GF-D8 (cell line): ENCODE results near the gene PCAT6.
"Not testable (repeated sequence)": the region's sequence is repeated elsewhere in the genome, so short reads cannot be mapped to it uniquely, and the experiment has no call there.

Source experiments
- DNase-seq: peaks from one replicate; lab custom pipeline; 2025; lab: John Stamatoyannopoulos, UW

The PCAT6 gene

DNA sequence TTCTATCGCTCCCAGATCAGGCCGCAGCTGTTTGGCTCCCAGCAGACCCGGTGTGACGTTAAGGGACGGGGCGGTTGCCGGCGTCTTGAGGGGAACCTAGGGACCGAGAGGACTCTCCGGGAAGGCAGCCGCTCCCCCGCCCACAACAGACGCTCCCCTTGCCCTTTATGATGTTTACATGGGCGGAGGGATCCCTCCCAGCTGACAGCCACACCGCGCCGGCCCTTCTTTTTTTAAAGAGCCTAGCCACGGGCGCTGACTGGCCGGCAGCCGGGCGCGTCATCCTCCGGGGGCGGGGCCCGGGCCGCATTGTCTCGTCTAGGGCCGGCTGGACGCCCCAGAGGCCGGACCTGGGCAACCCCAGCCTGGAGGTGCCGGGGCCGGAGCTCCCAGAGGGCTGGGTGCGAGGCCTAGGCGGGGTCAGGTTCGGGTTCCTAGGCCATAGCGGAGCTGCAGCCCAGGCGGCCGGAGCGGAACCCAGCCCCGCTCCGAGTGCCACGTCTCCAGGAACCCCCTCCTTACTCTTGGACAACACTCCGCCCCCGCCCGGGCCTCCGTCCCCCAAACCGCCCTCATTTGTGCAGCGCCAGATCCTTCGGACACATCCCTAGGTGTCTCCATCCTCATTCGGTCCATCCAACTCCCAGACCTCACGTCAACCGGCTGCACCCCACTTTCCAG, at the start of gene PCAT6:
PCAT6 (plus strand) TSS at position 340 of the 681 bp plus-strand sequence.
- DNase-seq = peak; percentile 70

DNA sequence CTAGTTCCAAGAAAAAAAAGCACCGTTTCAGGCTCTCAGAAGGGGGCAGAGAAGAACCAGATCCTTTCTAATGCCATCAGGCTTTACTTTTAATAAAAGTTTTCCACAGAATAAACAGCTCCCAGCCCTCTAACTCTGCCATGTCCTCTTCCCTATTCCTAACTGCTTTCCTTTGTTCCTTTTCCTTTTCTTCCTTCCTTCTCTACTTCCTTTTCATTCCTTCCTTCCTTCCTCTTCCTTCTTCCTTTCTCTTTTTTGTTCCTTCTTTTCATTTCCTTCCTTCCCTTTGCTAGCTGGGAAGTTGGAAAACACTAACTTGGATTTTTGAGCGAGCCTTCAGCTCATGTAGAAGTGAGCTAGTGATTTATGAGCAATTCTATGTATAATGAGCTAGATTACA, 48.7 kb upstream of the PCAT6 start:
- no peak for DNase-seq

DNA sequence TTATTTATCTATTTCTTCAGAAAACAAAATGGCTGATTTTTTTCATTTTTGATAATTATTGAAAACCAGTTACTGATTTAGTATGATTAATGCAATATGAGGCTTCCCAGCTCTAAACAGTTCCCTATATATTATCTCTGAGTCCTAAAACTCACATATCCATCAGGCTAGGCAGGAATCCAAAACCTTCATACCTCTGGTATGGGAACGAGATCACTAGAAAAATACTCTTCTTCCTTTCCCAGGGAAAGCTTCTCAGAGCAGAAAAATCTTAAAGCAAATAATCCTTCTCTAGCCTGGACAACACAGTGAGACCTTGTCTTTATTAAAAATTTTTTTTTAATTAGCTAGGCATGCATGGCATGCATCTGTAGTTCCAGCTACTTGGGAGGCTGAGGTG, 45.0 kb upstream of the PCAT6 start:
- DNase-seq = no peak

DNA sequence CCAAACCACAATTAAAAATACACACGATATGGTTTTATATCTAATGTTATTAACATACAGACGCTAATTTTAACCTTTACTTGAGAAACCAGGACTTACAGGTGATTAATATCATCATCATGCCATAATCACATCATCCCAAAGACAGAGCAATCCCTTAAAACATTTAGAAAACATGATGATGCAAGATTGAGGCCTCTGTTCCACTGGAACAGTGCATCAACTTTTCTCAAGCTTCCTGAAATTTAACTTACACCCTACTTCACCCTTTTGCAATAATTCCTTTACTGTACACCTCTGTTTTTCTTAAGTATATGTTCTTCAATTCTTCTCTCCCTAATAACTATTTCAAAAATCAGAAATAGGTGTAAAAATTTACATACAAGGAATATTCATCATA, 40.6 kb upstream of the PCAT6 start:
- no peak for DNase-seq

DNA sequence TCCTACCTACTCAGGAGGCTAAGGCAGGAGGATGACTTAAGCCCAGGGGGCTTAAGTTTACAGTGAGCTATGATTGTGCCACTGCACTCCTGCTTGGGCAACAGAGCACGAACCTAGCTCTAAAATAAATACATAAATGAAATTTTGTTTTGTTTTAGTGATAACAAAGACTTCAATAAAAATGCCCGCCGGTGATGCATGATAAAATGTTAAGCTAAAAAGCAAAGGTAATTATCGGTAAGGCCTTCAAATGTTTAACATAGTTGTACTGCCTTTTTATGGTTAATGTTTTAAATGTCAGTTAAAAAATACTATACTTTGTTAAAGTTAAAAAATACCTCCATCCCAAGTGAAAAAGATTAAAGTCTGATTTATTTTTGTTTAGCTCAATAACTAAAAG, 29.6 kb upstream of the PCAT6 start:
- no peak for DNase-seq

DNA sequence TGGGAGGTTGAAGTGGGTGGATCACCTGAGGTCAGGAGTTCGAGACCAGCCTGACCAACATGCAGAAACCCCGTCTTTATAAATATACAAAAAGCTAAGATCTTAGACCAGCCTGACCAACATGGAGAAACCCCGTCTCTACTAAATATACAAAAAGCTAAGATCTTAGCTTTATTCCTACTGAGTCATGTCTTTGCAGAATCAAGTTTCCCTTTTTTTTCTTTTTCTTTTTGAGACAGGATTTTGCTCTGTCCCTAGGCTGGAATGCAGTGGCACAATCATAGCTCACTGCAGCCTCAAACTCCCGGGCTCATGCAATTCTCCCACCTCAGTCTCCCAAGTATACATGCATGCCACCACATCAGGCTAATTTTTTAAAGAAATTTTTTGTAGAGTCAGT, 23.9 kb upstream of the PCAT6 start:
- no peak for DNase-seq

DNA sequence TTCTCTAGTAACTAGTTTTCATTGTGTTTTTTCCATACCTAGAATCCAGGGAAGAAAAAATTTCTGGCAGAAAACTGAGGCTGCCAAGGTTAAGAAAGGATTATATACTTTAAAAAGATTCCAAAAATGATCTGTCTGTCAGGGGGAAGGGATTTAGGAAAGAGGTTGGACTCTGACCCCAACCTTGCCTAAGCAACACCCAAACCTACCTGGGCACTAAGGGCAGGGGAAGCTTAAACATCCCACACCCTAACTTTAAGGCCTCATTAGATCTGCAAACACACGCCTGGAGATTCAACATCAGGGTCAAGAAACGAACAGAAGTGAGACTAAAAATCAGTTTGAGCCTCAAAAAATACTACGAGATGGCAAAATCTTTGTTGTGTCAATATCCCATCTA, 22.0 kb upstream of the PCAT6 start:
- no peak for DNase-seq

DNA sequence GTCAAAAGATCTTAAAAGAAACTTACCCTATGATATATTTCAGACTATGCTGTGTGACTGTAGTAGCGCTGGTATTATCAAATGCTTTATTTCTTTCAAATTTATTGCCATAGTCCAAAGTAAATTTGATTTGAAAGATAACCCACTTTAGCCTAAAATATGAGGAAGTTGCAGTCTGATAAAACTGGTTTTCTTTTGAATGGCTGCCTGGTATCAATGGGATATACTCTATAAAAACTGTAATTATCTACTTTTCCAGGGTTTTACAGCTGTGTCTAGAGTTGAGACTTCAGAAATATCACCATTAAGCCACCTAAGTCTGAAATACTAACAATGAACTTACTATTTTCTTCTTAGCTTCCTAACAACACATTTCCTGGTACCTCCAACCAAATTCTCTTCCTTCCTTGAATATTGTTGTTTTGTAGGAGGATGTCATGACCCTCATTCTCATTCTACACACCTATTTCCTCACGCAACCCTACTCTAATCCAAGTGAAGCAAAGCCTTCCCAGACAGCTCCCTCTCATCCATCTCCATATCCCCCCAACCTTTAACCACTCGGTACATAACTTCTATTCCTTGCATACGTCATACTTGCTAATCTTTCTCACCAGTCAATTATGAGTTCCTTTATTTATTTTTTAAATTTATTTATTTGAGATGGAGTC, 19.5 kb upstream of the PCAT6 start:
- DNase-seq = no peak

DNA sequence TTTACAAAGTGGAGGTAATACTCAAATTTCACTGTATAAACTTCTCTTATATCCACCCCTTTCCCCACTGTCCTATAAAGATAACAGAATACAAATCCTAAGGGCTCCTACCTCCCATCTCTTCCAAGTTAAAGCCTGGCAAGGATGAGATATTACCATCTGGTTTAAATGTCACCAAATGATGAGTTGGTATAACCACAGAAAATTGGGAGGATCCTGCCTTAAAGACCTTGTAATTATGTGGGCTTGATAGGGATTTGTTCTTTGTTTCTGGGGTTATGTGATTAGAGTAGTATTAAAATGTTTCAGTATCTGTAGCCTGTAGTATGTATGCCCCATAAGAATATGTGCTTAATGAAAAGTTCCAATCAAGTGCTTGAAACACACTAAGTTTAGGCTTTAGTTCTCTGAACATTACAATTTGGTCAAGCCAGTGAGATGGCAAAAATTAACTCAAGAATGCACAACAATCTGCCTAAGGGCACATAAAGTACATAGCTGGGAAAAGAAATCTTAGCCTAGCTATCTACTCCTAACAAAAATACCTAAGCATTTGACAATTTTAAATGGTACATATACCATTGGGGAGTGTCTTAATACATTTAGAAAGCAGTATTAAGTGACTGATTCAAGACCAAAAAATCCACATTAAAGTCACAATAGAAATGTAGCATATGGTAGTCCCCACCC, 16.6 kb upstream of the PCAT6 start:
- DNase-seq = no peak

DNA sequence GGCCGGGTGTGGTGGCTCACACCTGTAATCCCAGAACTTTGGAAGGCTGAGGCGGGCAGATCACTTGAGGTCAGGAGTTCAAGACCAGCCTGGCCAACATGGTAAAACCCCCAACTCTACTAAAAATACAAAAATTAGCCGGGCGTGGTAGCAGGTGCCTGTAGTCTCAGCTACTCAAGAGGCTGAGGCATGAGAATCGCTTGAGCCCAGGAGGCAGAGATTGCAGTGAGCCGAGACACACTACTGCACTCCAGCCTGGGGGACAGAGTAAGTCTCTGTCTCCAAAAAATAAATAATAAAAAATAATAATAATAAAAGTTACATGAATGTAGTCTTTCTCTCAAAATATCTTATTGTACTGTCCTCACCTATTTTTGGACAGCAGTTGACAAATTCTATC, 15.8 kb upstream of the PCAT6 start:
- not testable (repeated sequence) for DNase-seq

DNA sequence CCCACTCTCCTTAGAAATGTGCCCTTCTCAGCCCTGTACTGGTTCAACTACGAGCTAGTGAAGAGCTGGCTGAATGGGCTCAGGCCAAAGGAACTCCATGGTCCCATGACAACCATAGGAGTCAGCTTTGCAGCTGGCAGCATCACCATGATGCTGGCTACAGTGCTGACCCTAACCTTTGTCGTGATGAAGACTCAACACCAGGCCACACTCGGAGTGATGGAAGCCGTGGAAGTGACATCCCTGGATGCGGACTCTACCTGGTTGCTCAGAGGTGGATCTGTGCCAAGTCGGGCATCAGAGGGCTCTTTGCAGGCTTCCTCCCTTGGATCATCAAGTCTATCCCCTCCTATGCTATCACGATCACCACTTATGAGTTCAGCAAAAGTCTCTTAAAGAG, 14.1 kb upstream of the PCAT6 start:
- no peak for DNase-seq

DNA sequence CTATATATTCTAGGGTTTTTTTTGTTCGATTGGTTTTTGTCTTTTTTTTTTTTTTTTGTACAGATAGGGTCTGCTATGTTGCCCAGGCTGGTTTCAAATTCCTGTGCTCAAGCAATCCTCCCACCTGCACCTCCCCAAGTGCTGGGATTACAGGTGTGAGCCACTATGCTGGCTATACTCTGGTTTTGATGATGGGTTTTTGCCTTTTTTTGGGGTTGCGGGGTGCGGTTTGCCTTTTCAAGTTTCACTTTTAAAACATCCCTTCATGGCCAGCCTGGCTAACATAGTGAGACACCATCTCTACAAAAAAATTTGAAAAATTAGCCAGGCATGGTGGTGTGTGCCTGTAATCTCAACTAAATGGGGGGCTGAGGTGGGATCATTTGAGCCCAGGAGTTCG, 12.5 kb upstream of the PCAT6 start:
- DNase-seq = no peak

DNA sequence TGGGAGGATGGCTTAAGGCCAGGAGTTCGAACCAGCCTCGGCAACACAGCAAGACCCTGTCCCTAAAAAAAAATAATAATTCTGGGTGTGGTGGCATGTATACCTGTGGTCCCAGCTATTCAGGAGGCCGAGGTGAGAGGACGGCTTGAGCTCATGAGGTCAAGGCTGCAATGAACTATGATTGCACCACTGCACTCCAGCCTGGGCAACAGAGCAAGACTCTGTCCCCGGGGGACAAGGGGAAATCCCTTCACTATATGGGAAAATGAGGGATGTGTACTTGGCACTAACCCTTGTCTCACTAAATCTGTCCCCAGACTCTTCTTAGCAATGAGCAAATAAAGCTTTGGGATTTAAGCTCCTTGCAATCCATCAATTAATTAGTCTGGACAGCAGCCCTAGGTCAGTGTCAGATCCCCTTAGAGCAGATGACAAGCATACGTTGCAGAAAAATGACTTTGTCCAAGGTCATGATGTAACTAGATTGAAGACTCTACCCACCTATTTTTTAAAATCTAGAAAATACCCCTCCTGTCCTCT, 11.9 kb upstream of the PCAT6 start:
- DNase-seq = no peak

DNA sequence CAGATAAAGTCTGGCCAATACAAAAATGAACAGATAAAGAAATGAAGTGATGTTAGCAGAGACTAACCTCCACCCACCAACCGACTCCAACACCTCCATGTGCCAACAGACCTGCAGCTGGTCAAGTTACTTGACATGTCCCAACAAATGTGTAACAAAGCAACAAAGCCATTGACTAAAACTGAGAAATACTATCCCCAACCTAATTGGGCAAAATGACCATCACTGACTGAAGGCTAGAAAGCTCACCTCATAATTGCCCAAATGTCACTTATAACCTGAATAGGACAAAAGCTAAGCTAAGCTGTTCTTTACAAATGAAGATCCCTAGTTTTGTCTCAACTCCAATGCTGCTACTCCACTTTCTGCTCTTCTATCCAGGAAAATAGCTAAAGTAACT, 10.0 kb upstream of the PCAT6 start:
- no peak for DNase-seq

DNA sequence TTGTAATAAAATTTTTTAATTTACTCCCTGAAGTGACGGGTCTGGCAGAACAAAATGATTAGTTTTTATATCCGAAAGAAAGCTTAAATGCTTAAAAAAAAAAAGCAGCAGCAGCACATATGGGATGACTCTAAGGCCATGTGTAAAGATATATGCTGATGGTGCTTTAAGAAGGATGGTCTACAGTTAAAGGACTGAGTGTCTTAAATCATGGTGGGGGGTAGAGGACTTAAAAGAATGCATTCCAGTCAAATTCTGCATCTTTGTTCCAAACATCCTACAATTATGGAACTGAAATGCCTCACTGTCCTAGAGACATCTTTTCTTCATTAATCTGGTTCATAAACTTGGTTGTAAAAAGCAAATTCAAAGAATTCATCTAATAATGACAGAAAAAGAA, 9.6 kb upstream of the PCAT6 start:
- DNase-seq = no peak

DNA sequence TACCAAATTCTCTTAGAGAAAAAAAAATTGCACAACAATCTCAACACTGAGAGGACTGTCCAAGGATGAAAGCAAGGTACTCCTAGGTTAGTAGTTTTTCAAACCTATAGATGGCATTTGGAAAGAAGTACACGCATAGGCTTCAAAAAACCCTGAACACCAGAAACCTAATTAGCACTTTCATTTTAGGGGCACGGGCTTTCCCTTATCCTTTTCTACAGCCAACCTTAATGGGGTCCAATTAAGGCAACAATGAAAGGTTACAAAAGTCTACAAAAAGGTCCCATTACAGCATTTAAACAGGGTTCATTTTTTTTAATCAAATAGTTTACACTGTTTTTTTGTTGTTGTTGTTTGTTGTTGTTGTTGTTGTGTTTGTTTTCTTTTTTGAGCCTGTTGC, 8.7 kb upstream of the PCAT6 start:
- no peak for DNase-seq

DNA sequence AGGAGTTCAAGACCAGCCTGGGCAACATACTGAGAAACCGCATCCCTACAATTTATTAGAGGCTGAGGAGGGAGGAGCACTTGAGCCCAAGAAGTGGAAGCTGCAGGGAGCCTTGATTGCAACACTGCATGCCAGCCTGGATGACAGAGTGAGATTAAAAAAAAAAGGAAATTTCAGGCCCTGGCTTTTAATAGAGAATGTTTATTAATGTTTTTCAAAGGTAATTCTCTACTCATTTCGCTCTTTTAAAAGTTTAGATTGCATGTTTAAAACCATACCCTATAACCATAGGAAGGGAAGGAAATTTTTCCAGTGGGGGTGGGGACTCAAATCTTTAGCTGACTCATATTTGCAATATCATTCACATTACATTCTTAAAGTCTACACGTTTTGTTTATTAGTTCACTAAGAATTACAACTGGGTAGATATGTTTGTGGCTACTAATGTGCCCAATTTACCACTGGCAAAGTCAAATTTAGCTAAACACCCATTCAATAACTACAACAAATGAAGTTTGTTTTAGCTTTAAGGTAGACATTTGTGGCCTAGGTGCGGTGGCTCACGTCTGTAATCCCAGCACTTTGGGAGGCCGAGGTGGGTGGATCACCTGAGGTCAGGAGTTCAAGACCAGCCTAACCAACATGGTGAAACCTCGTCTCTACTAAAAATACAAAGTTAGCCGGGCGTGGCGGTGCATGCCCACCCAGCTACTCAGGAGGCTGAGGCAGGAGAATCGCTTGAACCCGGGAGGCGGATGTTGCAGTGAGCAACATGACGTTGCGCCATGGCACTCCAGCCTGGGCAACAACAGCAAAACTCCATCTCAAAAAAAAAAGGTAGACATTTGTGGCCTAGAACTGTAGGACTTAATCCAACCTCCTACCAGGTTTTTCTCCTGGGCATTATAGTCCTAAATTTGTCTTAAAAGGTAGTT, 7.5 kb upstream of the PCAT6 start:
- DNase-seq = peak; percentile 30

DNA sequence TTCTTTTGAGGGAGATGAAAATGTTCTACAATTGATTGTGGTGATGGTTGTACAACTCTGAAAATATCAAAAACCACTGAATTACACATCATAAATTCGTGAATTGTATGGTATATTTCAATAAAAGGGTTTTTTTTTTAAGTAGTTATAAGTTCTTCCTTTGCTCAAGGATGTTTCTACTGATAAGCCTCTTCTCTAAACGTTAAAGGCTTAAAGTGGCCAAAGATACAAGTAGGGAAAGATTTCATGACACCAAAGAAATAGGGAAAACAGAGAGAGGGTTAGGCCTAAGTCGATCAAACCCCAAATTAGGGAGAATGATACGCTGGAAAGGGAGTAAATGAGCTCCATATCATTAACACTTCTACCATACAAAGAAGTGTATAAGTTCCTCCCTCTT, 6.6 kb upstream of the PCAT6 start:
- no peak for DNase-seq

DNA sequence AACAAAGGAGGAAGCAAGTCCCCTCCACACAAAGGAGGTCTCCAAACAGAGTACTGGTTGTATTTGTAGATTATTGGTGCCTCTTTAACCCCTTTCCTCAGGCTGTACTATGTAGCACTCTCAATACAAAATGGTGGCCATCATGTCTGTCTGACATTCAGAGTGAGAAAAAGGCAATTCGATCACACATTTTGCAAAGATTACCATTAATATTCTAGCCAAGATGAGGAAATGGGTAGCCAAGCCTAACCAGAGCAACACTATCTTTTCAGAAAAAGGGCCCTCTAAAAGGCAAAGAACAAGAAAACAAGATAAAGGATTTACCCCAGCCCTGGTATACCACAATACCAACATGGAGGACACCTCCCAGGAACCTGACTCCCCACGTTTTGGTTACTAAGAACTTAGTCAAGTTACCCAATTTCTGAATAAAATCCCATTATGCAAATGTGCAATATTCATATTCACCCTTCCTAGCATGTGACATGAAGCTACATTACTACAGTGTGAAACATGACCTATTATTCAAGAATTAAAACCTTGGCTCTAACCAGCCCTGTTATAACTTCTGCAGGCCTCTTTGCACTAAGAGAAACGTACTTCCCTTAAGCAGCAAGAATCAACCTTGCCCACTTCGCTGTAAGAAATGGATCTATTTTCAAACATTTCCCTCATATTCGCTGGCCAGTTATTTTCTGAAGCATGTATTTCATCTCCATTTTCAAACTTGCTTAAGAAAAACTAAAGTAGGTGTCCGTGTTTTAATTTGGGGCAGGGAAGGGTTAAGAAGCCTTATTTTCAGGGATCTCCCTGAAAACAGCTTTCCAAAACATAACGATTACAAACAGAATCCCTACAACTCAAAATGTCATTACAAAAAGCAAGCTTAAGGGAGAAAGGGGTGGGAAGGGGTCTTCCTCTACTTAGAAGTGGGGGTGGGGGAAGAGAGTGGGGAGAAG, 4.6 kb upstream of the PCAT6 start:
- DNase-seq = peak; percentile 18

DNA sequence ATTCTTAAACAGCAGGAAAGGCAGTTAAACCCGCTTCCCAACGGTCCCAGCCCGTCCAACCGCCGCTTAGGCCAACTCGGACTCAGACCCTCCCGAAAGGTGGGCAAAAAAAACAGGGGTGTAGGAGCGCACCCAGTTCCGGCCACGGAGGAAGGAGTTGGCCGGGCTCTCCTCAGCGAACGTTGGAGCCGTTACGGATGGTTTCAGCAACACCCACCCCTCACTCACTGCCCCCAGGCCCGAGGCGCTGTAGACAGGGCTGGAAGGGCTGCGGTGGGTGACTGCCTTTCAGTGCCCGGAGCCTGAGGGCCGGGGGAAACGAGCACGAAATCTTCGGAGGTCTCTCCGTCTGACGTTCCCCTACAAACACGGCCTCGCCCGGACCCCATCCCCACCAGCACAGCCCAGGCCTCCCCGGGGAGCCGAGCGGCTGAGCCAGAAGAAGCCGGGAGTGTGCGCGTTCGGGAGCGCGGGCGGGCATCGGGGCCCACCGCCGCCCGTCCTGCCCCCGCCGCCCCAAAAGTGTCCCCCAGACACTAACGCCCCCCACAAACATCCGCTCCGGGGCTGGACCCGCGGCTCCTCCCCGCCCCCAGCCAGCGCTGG, 3.8 kb upstream of the PCAT6 start:
- peak; percentile 45 for DNase-seq
